HCT116 (cell line): ENCODE data around the gene PPP4R3C. TPM values are rescaled to one million over a fixed set of nuclear protein-coding genes. Genes with fewer than 3 reads are reported as not detected.
"Not testable (repeated sequence)": the region's sequence is repeated elsewhere in the genome, so short reads cannot be mapped to it uniquely, and the experiment has no call there.

Experiments used
- ATAC-seq: fragments of 200-7000 bp; cut with Tn5 transposase; 2 replicates; pipeline ENCODE4 v1.9.1; 2020; ENCODE audit warnings: mild to moderate bottlenecking, moderate library complexity
- BruUV-seq: library from RNA; stranded (reverse); fragments of 400-500 nt; replicated peaks from 2 replicates; lab custom pipeline; 2021; lab: Mats Ljungman, UMichigan
- CTCF ChIA-PET: fragments of 300-600 bp; sonication (Branson Sonifier 250); formaldehyde crosslinking; loops from one replicate; lab custom pipeline; 2021; ENCODE audit warnings: antibody characterized with exemption; lab: Charles Lee
- POLR2A ChIA-PET: fragments of 300-600, 350-600 bp; sonication (Branson Sonifier 250); formaldehyde crosslinking; loops from one replicate; lab custom pipeline; 2021; ENCODE audit warnings: antibody characterized with exemption; lab: Charles Lee
- RAD21 ChIA-PET, 2 experiments: fragments of 300-600 bp; sonication (Branson Sonifier 250); formaldehyde crosslinking; loops; one replicate each; lab custom pipeline; 2023; ENCODE audit warnings: low total read pairs in 2 of 2; ENCODE audit not compliant: uncharacterized antibody in 2 of 2, unreplicated experiment in 2 of 2, low non-redundant PET in 1 of 2; lab: Charles Lee
- DNase-seq: peaks from one replicate; pipeline ENCODE4 v3.0.0-alpha.2; 2010; ENCODE audit warnings: low read depth, low spot score
- H2AFZ ChIP-seq: fragments of 200-600 bp; shearing (Covaris generic), sonication (generic); 2 replicates; pipeline ENCODE4 v1.6.1; 2017; ENCODE audit warnings: low read depth, mixed run types, mixed read lengths, antibody characterized with exemption, low read length; ENCODE audit not compliant: poor library complexity, severe bottlenecking
- H3K27ac ChIP-seq: 2 replicates; pipeline ENCODE4 v1.5.1; 2012; ENCODE audit warnings: low read depth, low read length
- H3K27me3 ChIP-seq: fragments of 200-600 bp; sonication (generic); 2 replicates; pipeline ENCODE4 v1.6.1; 2016; ENCODE audit warnings: mixed run types, low read length, mixed read lengths; ENCODE audit not compliant: insufficient read depth
- H3K36me3 ChIP-seq, 2 experiments: fragments of 200-500 bp in 1 of 2; fragments of 200-600 bp in 1 of 2; sonication (Bioruptor generic) in 1 of 2; sonication (generic) in 1 of 2; 2 replicates each; pipeline versions ENCODE4 v1.5.1 to v1.6.1; 2014 to 2016; ENCODE audit warnings: low read length in 2 of 2, inconsistent platforms in 1 of 2, mixed read lengths in 1 of 2, mixed run types in 1 of 2; ENCODE audit not compliant: insufficient read depth in 2 of 2, control insufficient read depth in 1 of 2
- H3K4me1 ChIP-seq, 2 experiments: fragments of 200-600 bp in 1 of 2; sonication (generic) in 1 of 2; 2 replicates each; pipeline versions ENCODE4 v1.5.1 to v1.6.1; 2012 to 2017; ENCODE audit warnings: low read length in 2 of 2, inconsistent platforms in 1 of 2, mild to moderate bottlenecking in 1 of 2, mixed read lengths in 1 of 2, mixed run types in 1 of 2, moderate library complexity in 1 of 2; ENCODE audit not compliant: insufficient read depth in 2 of 2, control insufficient read depth in 1 of 2
- H3K4me2 ChIP-seq: fragments of 200-600 bp; sonication (generic); 2 replicates; pipeline ENCODE4 v1.6.1; 2017; ENCODE audit warnings: mixed run types, low read length, mixed read lengths
- H3K4me3 ChIP-seq, 2 experiments: fragments of 200-600 bp in 1 of 2; sonication (generic) in 1 of 2; replicated peaks in 1 of 2; 2 replicates each; pipeline ENCODE4 v1.5.1; 2011 to 2016; ENCODE audit warnings: low read length in 2 of 2, control low read depth in 1 of 2, low read depth in 1 of 2, mild to moderate bottlenecking in 1 of 2, mixed read lengths in 1 of 2, mixed run types in 1 of 2
- H3K79me2 ChIP-seq: fragments of 200-600 bp; sonication (generic); 2 replicates; pipeline ENCODE4 v1.6.1; 2017; ENCODE audit warnings: mild to moderate bottlenecking, mixed run types, low read length, moderate library complexity, mixed read lengths; ENCODE audit not compliant: insufficient read depth
- H3K9ac ChIP-seq: fragments of 200-600 bp; sonication (generic); 2 replicates; pipeline ENCODE4 v1.6.1; 2016; ENCODE audit warnings: low read length, mixed read lengths
- H3K9me2 ChIP-seq: fragments of 200-600 bp; sonication (generic), shearing (Covaris generic); 2 replicates; pipeline ENCODE4 v1.6.1; 2017; ENCODE audit warnings: mixed run types, mild to moderate bottlenecking, moderate library complexity; ENCODE audit not compliant: insufficient read depth
- H3K9me3 ChIP-seq, 2 experiments: fragments of 200-500 bp in 1 of 2; fragments of 200-600 bp in 1 of 2; sonication (Bioruptor generic) in 1 of 2; sonication (generic) in 1 of 2; 2 replicates each; pipeline ENCODE4 v1.6.1; 2014 to 2017; ENCODE audit warnings: low read length in 2 of 2, mixed read lengths in 2 of 2, inconsistent platforms in 1 of 2, low read depth in 1 of 2, mild to moderate bottlenecking in 1 of 2, mixed run types in 1 of 2, moderate library complexity in 1 of 2; ENCODE audit not compliant: control insufficient read depth in 1 of 2, insufficient read depth in 1 of 2
- H4K20me1 ChIP-seq: fragments of 200-600 bp; sonication (generic), shearing (Covaris generic); 2 replicates; pipeline ENCODE4 v1.6.1; 2017; ENCODE audit warnings: mixed run types, mild to moderate bottlenecking, moderate library complexity; ENCODE audit not compliant: insufficient read depth
- CBX3 ChIP-seq: IDR thresholded peaks from 2 replicates; pipeline ENCODE4 v1.6.1; 2012; ENCODE audit warnings: low read depth
- EGR1 ChIP-seq: IDR thresholded peaks from 2 replicates; pipeline ENCODE4 v1.6.1; 2012; ENCODE audit warnings: low read depth
- ELF1 ChIP-seq: IDR thresholded peaks from 2 replicates; pipeline ENCODE4 v1.6.1; 2012; ENCODE audit warnings: low read depth, borderline replicate concordance
- EZH2 ChIP-seq: fragments of 200-600 bp; sonication (generic); IDR thresholded peaks from 2 replicates; pipeline ENCODE4 v1.6.1; 2017; ENCODE audit warnings: antibody characterized with exemption, mixed run types
- EZH2phosphoT487 ChIP-seq: fragments of 200-600 bp; IDR thresholded peaks from 2 replicates; pipeline ENCODE4 v1.6.1; 2018; ENCODE audit warnings: antibody characterized with exemption, borderline replicate concordance
- FOSL1 ChIP-seq: IDR thresholded peaks from 2 replicates; pipeline ENCODE4 v1.6.1; 2012; ENCODE audit warnings: low read depth
- RAD21 ChIP-seq: IDR thresholded peaks from 2 replicates; pipeline ENCODE4 v1.6.1; 2012; ENCODE audit warnings: low read depth, mild to moderate bottlenecking
- REST ChIP-seq: IDR thresholded peaks from 2 replicates; pipeline ENCODE4 v1.6.1; 2012; ENCODE audit warnings: low read depth
- SIN3A ChIP-seq: IDR thresholded peaks from 2 replicates; pipeline ENCODE4 v1.6.1; 2012; ENCODE audit warnings: low read depth
- SP1 ChIP-seq: IDR thresholded peaks from 2 replicates; pipeline ENCODE4 v1.6.1; 2012; ENCODE audit warnings: low read depth
- SRF ChIP-seq: IDR thresholded peaks from 2 replicates; pipeline ENCODE4 v1.6.1; 2012; ENCODE audit warnings: low read depth
- TCF7L2 ChIP-seq: IDR thresholded peaks from 2 replicates; pipeline ENCODE4 v1.7.0; 2011; ENCODE audit warnings: borderline replicate concordance, inconsistent platforms; ENCODE audit not compliant: insufficient read depth, insufficient read length; ENCODE audit errors: extremely low read depth
- YY1 ChIP-seq: IDR thresholded peaks from 2 replicates; pipeline ENCODE4 v1.6.1; 2011; ENCODE audit warnings: low read length, low read depth, moderate library complexity, mild to moderate bottlenecking; ENCODE audit not compliant: insufficient replicate concordance; ENCODE audit errors: extremely low read depth
- ZNF274 ChIP-seq: fragments of 200-500 bp; sonication (Bioruptor generic); IDR thresholded peaks from 2 replicates; pipeline ENCODE4 v1.6.1; 2014; ENCODE audit warnings: mild to moderate bottlenecking, low read depth, low read length, inconsistent platforms
- intact Hi-C: fragments of 100-400 bp; cut with micrococcal nuclease; formaldehyde crosslinking; loops from 2 replicates; pipeline ENCODE4 v1.10.0; 2022
- total RNA-seq: library from RNA; stranded (reverse); gene quantifications from one replicate; pipeline ENCODE4 v1.2.1, GENCODE V29; 2021; ENCODE audit not compliant: unreplicated experiment
- TF ChIP-seq, protein P1 (sequence below), 3 experiments: fragments of 200-600 bp in 1 of 3; sonication (generic) in 1 of 3; IDR thresholded peaks in 2 of 3; conservative IDR thresholded peaks in 1 of 3; 2 replicates each; pipeline ENCODE4 v1.5.1; 2012 to 2017; ENCODE audit warnings: low read depth in 2 of 3, low read length in 2 of 3, antibody characterized with exemption in 1 of 3, borderline replicate concordance in 1 of 3, control low read depth in 1 of 3, mild to moderate bottlenecking in 1 of 3, mixed read lengths in 1 of 3, mixed run types in 1 of 3, moderate library complexity in 1 of 3; ENCODE audit not compliant: insufficient read depth in 1 of 3
- TF ChIP-seq, protein P2 (sequence below): IDR thresholded peaks from 2 replicates; pipeline ENCODE4 v1.6.1; 2012

Gene PPP4R3C
- total RNA-seq, 1 experiment from 2014 or later = not detected

DNA sequence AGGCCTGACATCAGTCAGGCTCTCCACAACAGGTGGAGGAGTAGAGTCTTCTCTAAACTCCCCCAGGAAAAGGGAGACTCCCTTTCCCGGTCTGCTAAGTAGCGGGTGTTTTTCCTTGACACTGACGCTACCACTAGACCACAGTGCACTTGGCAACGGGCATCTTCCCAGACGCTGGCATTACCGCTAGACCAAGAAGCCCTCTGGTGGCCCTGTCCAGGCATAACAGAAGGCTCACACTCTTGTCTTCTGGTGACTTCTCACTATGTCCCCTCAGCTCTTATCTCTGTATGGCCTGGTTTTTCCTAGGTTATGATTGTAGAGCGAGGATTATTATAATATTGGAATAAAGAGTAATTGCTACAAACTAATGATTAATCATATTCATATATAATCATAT lies 20.7 kb downstream of the PPP4R3C start:
- H3K9ac ChIP-seq, H2AFZ ChIP-seq, H3K27me3 ChIP-seq, H3K9me3 ChIP-seq, H3K4me2 ChIP-seq, H4K20me1 ChIP-seq, H3K4me1 ChIP-seq, BruUV-seq, CTCF ChIA-PET, H3K9me2 ChIP-seq, H3K27ac ChIP-seq, ATAC-seq, RAD21 ChIA-PET, POLR2A ChIA-PET, H3K36me3 ChIP-seq, H3K79me2 ChIP-seq, H3K4me3 ChIP-seq: not testable (repeated sequence)
- DNase-seq = peak; percentile 8
- TF ChIP-seq, protein P1, sequence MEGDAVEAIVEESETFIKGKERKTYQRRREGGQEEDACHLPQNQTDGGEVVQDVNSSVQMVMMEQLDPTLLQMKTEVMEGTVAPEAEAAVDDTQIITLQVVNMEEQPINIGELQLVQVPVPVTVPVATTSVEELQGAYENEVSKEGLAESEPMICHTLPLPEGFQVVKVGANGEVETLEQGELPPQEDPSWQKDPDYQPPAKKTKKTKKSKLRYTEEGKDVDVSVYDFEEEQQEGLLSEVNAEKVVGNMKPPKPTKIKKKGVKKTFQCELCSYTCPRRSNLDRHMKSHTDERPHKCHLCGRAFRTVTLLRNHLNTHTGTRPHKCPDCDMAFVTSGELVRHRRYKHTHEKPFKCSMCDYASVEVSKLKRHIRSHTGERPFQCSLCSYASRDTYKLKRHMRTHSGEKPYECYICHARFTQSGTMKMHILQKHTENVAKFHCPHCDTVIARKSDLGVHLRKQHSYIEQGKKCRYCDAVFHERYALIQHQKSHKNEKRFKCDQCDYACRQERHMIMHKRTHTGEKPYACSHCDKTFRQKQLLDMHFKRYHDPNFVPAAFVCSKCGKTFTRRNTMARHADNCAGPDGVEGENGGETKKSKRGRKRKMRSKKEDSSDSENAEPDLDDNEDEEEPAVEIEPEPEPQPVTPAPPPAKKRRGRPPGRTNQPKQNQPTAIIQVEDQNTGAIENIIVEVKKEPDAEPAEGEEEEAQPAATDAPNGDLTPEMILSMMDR (IDR thresholded peaks at IDR 0.05 in 2 of 3, conservative IDR thresholded peaks at IDR 0.05 in 1 of 3; ENCODE audit: borderline replicate concordance in 1 of 3, insufficient read depth in 1 of 3, low read depth in 2 of 3, low read length in 2 of 3) = peak; percentile 5 to 47 (median 15); a peak in 2 of 6 replicates
- TF ChIP-seq RAD21 = peak; percentile 21; the same call in 1 of the 2 replicates
- intact Hi-C loops = loop anchor here (10.0 kb wide), 1 partner anchor 658 kb away; no protein-coding TSS in a partner anchor

DNA sequence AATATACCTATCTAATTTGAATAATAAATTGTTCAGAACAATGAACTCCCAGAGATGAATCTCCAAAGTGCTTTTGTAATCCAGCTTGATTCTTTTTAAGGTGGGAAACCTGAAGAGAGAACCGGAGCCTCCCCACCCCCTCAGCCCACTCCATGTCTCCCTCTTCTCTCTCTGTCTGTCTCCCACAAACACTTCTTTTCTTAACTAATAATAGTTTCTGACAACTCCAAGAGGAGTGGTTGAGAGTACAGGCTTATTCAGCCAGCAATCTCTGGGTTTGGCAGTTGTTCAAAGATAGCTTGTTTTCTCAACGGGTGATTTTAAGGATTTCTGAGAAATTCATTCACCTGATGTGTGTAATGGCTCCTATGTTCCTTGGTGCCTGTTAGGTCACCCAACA lies 23.4 kb downstream of the PPP4R3C start:
- Histone ChIP-seq H3K4me3 (no peak overlapping the region), H4K20me1 (no peaks in the 10 kb centered on the region), H3K4me2 (no peak overlapping the region), H3K79me2 (no peaks in the 10 kb centered on the region), H3K27me3 (no peaks in the 10 kb centered on the region), H3K9me3 (no peaks in the 10 kb centered on the region), H2AFZ (no peak overlapping the region), H3K9ac (no peak overlapping the region), H3K36me3 (no peaks in the 10 kb centered on the region), H3K27ac (no peak overlapping the region), H3K9me2 (no peaks in the 10 kb centered on the region), H3K4me1 (no peaks in the 10 kb centered on the region)
- intact Hi-C loops = loop anchor here (10.0 kb wide), 1 partner anchor 655 kb away; no protein-coding TSS in a partner anchor
- ATAC-seq (no peak), DNase-seq (no peak)
- POLR2A ChIA-PET = no interaction called here
- CTCF ChIA-PET = no interaction called here
- BruUV-seq = no TSS peak
- RAD21 ChIA-PET = no interaction called here
- TF ChIP-seq EGR1 (no peak), TCF7L2 (no peak), REST (no peak), SIN3A (no peak), ZNF274 (no peak), SP1 (no peak), EZH2phosphoT487 (no peak), ELF1 (no peak), YY1 (no peak), SRF (no peak), RAD21 (no peak), FOSL1 (no peak), EZH2 (no peak), CBX3 (no peak)
- TF ChIP-seq, protein P2, sequence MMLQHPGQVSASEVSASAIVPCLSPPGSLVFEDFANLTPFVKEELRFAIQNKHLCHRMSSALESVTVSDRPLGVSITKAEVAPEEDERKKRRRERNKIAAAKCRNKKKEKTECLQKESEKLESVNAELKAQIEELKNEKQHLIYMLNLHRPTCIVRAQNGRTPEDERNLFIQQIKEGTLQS = no peak
